SU-DHL-6 (cell line): ENCODE results near the gene F2R.

Experiments
- EZH2phosphoT487 ChIP-seq: fragments of 200-600 bp; sonication (generic), shearing (Covaris generic); conservative IDR thresholded peaks from 2 replicates; pipeline ENCODE4 v1.6.1; 2018; ENCODE audit warnings: mild to moderate bottlenecking, antibody characterized with exemption, low read length, moderate library complexity, mixed read lengths
- TF ChIP-seq, protein P1 (sequence below): fragments of 200-600 bp; sonication (generic); IDR thresholded peaks from one replicate; pipeline ENCODE4 v1.5.1; 2017; ENCODE audit warnings: antibody characterized with exemption, mild to moderate bottlenecking, low read length, moderate library complexity; ENCODE audit not compliant: insufficient read depth, poor library complexity, severe bottlenecking

DNA sequence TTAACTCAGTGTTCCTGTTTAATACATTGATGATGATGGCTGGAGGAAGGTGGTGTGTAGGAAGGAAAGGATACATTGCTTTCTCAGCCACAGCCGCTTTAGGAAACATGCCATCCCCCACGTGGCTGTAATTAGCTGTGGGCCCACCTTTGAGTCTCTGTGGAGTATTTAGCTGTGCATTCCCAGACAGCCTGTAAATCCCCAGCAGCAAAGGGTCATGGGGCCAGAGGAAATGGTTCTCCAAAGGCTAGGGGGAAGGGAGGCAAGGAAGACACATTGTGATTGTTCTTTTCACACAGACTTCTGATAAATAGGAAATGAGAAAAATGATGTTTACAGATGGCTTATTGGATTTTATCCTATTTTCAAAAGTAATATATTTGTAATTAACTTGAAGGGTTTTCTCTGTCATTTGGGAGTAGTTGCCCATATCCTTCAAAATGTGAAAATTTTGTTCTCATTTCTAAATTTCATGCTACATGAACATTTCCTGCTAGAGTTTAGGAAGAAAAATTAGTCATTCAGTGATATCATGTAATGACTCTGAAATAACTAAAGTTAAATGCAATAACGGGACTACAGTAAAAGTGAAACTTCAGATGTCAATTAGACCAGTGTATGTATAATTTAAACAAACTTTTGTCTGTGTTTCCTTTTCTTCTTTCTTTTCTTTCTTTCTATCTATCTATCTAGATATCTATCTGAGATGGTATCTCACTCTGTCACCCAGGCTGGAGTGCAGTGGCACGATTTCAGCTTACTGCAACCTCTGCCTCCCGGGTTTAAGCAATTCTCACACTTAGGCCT lies 24.3 kb upstream of the F2R start:
- TF ChIP-seq, protein P1, sequence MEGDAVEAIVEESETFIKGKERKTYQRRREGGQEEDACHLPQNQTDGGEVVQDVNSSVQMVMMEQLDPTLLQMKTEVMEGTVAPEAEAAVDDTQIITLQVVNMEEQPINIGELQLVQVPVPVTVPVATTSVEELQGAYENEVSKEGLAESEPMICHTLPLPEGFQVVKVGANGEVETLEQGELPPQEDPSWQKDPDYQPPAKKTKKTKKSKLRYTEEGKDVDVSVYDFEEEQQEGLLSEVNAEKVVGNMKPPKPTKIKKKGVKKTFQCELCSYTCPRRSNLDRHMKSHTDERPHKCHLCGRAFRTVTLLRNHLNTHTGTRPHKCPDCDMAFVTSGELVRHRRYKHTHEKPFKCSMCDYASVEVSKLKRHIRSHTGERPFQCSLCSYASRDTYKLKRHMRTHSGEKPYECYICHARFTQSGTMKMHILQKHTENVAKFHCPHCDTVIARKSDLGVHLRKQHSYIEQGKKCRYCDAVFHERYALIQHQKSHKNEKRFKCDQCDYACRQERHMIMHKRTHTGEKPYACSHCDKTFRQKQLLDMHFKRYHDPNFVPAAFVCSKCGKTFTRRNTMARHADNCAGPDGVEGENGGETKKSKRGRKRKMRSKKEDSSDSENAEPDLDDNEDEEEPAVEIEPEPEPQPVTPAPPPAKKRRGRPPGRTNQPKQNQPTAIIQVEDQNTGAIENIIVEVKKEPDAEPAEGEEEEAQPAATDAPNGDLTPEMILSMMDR: no peak
- TF ChIP-seq EZH2phosphoT487: no peak
